A673 (cell line): Measurements from ENCODE around the gene UBA1. TPM values are rescaled to one million over a fixed set of nuclear protein-coding genes. Genes with fewer than 3 reads are reported as not detected.

Experiments
- BruUV-seq: library from RNA; stranded (reverse); fragments of 400-500 nt; replicated peaks from 2 replicates; lab custom pipeline; 2021; lab: Mats Ljungman, UMichigan
- CTCF ChIA-PET: fragments of 300-600 bp; sonication (Branson Sonifier 250); formaldehyde crosslinking; loops from one replicate; lab custom pipeline; 2022; ENCODE audit warnings: antibody characterized with exemption; lab: Charles Lee
- POLR2A ChIA-PET: fragments of 300-600 bp; sonication (Branson Sonifier 250); formaldehyde crosslinking; loops from one replicate; lab custom pipeline; 2022; ENCODE audit warnings: antibody characterized with exemption; ENCODE audit not compliant: low non-redundant PET; lab: Charles Lee
- DNase-seq: peaks from one replicate; pipeline ENCODE4 v3.0.0-alpha.2; 2015; ENCODE audit warnings: low spot score
- H3K27ac ChIP-seq: fragments of 200-600 bp; sonication (generic); 2 replicates; pipeline ENCODE4 v1.5.1; 2016; ENCODE audit warnings: mixed run types, low read depth, mild to moderate bottlenecking, mixed read lengths, antibody characterized with exemption, low read length; ENCODE audit not compliant: poor library complexity, severe bottlenecking
- H3K27me3 ChIP-seq: fragments of 200-600 bp; sonication (generic); replicated peaks from 2 replicates; pipeline ENCODE4 v1.6.1; 2017; ENCODE audit warnings: mixed run types, low read depth, mild to moderate bottlenecking, mixed read lengths, antibody characterized with exemption, low read length; ENCODE audit not compliant: insufficient read depth, poor library complexity
- H3K36me3 ChIP-seq: fragments of 200-600 bp; sonication (generic); 2 replicates; pipeline ENCODE4 v1.6.1; 2016; ENCODE audit warnings: mixed run types, mild to moderate bottlenecking, mixed read lengths, antibody characterized with exemption, low read length; ENCODE audit not compliant: insufficient read depth, poor library complexity, severe bottlenecking
- H3K4me1 ChIP-seq: fragments of 200-600 bp; sonication (generic); 2 replicates; pipeline ENCODE4 v1.6.1; 2017; ENCODE audit warnings: mixed run types, mild to moderate bottlenecking, mixed read lengths, antibody characterized with exemption, low read length; ENCODE audit not compliant: insufficient read depth, poor library complexity, severe bottlenecking
- H3K4me3 ChIP-seq: fragments of 200-600 bp; sonication (generic); 2 replicates; pipeline ENCODE4 v1.5.1; 2016; ENCODE audit warnings: low read depth, mixed run types, mild to moderate bottlenecking, mixed read lengths, low read length; ENCODE audit not compliant: poor library complexity, severe bottlenecking
- H3K9me3 ChIP-seq: fragments of 200-600 bp; sonication (generic); 2 replicates; pipeline ENCODE4 v1.6.1; 2016; ENCODE audit warnings: mixed run types, low read depth, mild to moderate bottlenecking, mixed read lengths, antibody characterized with exemption, low read length; ENCODE audit not compliant: poor library complexity, severe bottlenecking
- CTCF ChIP-seq: fragments of 300-800, 200-600 bp; sonication (generic); conservative IDR thresholded peaks from 2 replicates; pipeline ENCODE4 v1.5.1; 2017; ENCODE audit warnings: low read depth, mild to moderate bottlenecking, antibody characterized with exemption, low read length, moderate library complexity, mixed read lengths
- EZH2 ChIP-seq: fragments of 200-600 bp; sonication (generic); IDR thresholded peaks from 2 replicates; pipeline ENCODE4 v1.6.1; 2017; ENCODE audit warnings: borderline replicate concordance, low read depth, mild to moderate bottlenecking, mixed read lengths, antibody characterized with exemption, low read length; ENCODE audit not compliant: poor library complexity, severe bottlenecking
- intact Hi-C: fragments of 100-400 bp; cut with micrococcal nuclease; formaldehyde crosslinking; loops from one replicate; pipeline ENCODE4 v1.10.0; 2022; ENCODE audit not compliant: unreplicated experiment
- total RNA-seq: library from RNA; stranded (reverse); gene quantifications from 2 replicates; pipeline ENCODE4 v1.2.3, GENCODE V29; 2021

UBA1 gene
- total RNA-seq, 1 experiment from 2014 or later = 413 TPM

GRCh38 chrX:47187106-47187677 is 6.4 kb upstream of the UBA1 start:
- CTCF ChIA-PET = no interaction called here
- no peak overlapping the region for H3K4me3 ChIP-seq
- no TSS peak for BruUV-seq
- peaks cover 16% of the 10 kb centered on the region for H3K36me3 ChIP-seq
- no peak overlapping the region for H3K27ac ChIP-seq
- no peak for TF ChIP-seq CTCF
- TF ChIP-seq EZH2 = no peak
- intact Hi-C loops = no loop called here
- no peaks in the 10 kb centered on the region for H3K4me1 ChIP-seq
- POLR2A ChIA-PET = no interaction called here
- DNase-seq = no peak
- H3K9me3 ChIP-seq = no peaks in the 10 kb centered on the region
- H3K27me3 ChIP-seq = no peaks in the 10 kb centered on the region

GRCh38 chrX:47189906-47190305 is 3.7 kb upstream of the UBA1 start:
- ChIA-PET POLR2A (no interaction called here), CTCF (no interaction called here)
- H3K4me1 ChIP-seq = peaks cover 5% of the 10 kb centered on the region

GRCh38 chrX:47190445-47191269 is 3.0 kb upstream of the UBA1 start:
- peak; percentile 95 for DNase-seq
- POLR2A ChIA-PET = interaction anchor here (1.0 kb wide), 1 partner anchor 27 kb away, joined by 3 read pairs; no protein-coding TSS in a partner anchor
- Histone ChIP-seq H3K4me1 (peaks cover 9% of the 10 kb centered on the region), H3K27me3 (no peaks in the 10 kb centered on the region), H3K9me3 (no peaks in the 10 kb centered on the region), H3K36me3 (peaks cover 11% of the 10 kb centered on the region), H3K4me3 (peak overlapping the region; percentile 59), H3K27ac (peak overlapping the region; percentile 75)
- intact Hi-C loops = loop anchor here (1.0 to 5.0 kb wide), 2 partner anchors 43 to 837 kb away; partner anchors contain the start of gene USP11
- CTCF ChIA-PET = no interaction called here
- BruUV-seq = no TSS peak
- TF ChIP-seq EZH2 (no peak), CTCF (no peak)

More at GRCh38 chrX:47189906-47190305, 3.7 kb upstream of the UBA1 start:
- intact Hi-C loops = loop anchor here (1.0 to 5.0 kb wide), 2 partner anchors 43 to 837 kb away; partner anchors contain the start of gene USP11
- H3K9me3 ChIP-seq = no peaks in the 10 kb centered on the region
- no peak for DNase-seq
- H3K4me3 ChIP-seq = no peak overlapping the region
- no peak overlapping the region for H3K27ac ChIP-seq
- H3K36me3 ChIP-seq = peaks cover 8% of the 10 kb centered on the region
- TF ChIP-seq EZH2 = no peak
- TF ChIP-seq CTCF = no peak
- H3K27me3 ChIP-seq = no peaks in the 10 kb centered on the region
- no TSS peak for BruUV-seq
